Liver (tissue), 9 donors: ENCODE data around the gene TJP1. TPM values are rescaled to one million over a fixed set of nuclear protein-coding genes. Genes with fewer than 3 reads are reported as not detected.

Experiments used
- DNase-seq: peaks from one replicate; pipeline ENCODE4 v3.0.0-alpha.2; 2017; ENCODE audit warnings: low spot score
- H3K27ac ChIP-seq, 2 donors: one replicate each; pipeline ENCODE4 v1.7.0; 2013; ENCODE audit warnings: inconsistent platforms in 2 of 2, low read length in 2 of 2, control low read depth in 1 of 2, low read depth in 1 of 2, mild to moderate bottlenecking in 1 of 2
- H3K27me3 ChIP-seq, 4 donors: one replicate each; pipeline versions ENCODE4 v1.6.1 to v1.7.0; 2013; ENCODE audit warnings: low read length in 3 of 4, inconsistent platforms in 1 of 4, mild to moderate bottlenecking in 1 of 4, moderate library complexity in 1 of 4; ENCODE audit not compliant: control insufficient read depth in 4 of 4, insufficient read depth in 4 of 4
- H3K36me3 ChIP-seq, 4 donors: one replicate each; pipeline versions ENCODE4 v1.6.1 to v1.7.0; 2013; ENCODE audit warnings: low read length in 3 of 4, mild to moderate bottlenecking in 3 of 4, low read depth in 1 of 4, moderate library complexity in 1 of 4; ENCODE audit not compliant: control insufficient read depth in 4 of 4, insufficient read depth in 3 of 4
- H3K4me1 ChIP-seq, 4 donors: one replicate each; pipeline versions ENCODE4 v1.6.1 to v1.7.0; 2013; ENCODE audit warnings: low read length in 3 of 4, mild to moderate bottlenecking in 3 of 4, moderate library complexity in 1 of 4; ENCODE audit not compliant: control insufficient read depth in 4 of 4, insufficient read depth in 4 of 4
- H3K4me3 ChIP-seq, 3 donors: one replicate each; pipeline versions ENCODE4 v1.6.1 to v1.7.0; 2013; ENCODE audit warnings: low read length in 3 of 3, control low read depth in 1 of 3, low read depth in 1 of 3, mild to moderate bottlenecking in 1 of 3
- H3K9ac ChIP-seq, 2 donors: one replicate each; pipeline ENCODE4 v1.7.0; 2013; ENCODE audit warnings: low read length in 2 of 2, mild to moderate bottlenecking in 2 of 2, moderate library complexity in 2 of 2, control low read depth in 1 of 2, low read depth in 1 of 2
- H3K9me3 ChIP-seq, 4 donors: one replicate each; pipeline versions ENCODE4 v1.6.1 to v1.7.0; 2013; ENCODE audit warnings: low read length in 3 of 4; ENCODE audit not compliant: control insufficient read depth in 4 of 4
- EGR1 ChIP-seq, 2 donors: IDR thresholded peaks; 2 replicates each; pipeline ENCODE4 v1.6.1; 2016 to 2018; ENCODE audit warnings: antibody characterized with exemption in 2 of 2, low read depth in 2 of 2
- FOXA1 ChIP-seq: IDR thresholded peaks from 2 replicates; pipeline ENCODE4 v1.6.1; 2016; ENCODE audit warnings: antibody characterized with exemption
- HNF4A ChIP-seq, 2 donors: conservative IDR thresholded peaks; 2 replicates each; pipeline ENCODE4 v1.6.1; 2016; ENCODE audit warnings: antibody characterized with exemption in 2 of 2, mild to moderate bottlenecking in 2 of 2
- HNF4G ChIP-seq: IDR thresholded peaks from 2 replicates; pipeline ENCODE4 v1.6.1; 2016; ENCODE audit warnings: antibody characterized with exemption
- NR2F2 ChIP-seq: IDR thresholded peaks from 2 replicates; pipeline ENCODE4 v1.6.1; 2016; ENCODE audit warnings: antibody characterized with exemption
- RAD21 ChIP-seq, 2 donors: IDR thresholded peaks; 2 replicates each; pipeline ENCODE4 v1.6.1; 2016; ENCODE audit warnings: antibody characterized with exemption in 2 of 2, mild to moderate bottlenecking in 2 of 2
- SP1 ChIP-seq: IDR thresholded peaks from 2 replicates; pipeline ENCODE4 v1.6.1; 2018; ENCODE audit warnings: antibody characterized with exemption, mild to moderate bottlenecking
- YY1 ChIP-seq: IDR thresholded peaks from 2 replicates; pipeline ENCODE4 v1.6.1; 2016; ENCODE audit warnings: antibody characterized with exemption, mild to moderate bottlenecking
- whole genome bisulfite sequencing: extraction: QIAGEN DNeasy Blood & Tissue Kit; methylation state at CpG from one replicate; pipeline ENCODE4 v1.1.7; 2013; 5-methylcytosine and 5-hydroxymethylcytosine counted together
- polyA plus RNA-seq, 2 donors: library from polyadenylated mRNA; stranded (reverse) in 1 of 2; unstranded in 1 of 2; fragments of 200-250 nt in 1 of 2; fragments of >200 nt in 1 of 2; fragmentation: Nextera tagmentation in 1 of 2; extraction: Ambion mirVana in 1 of 2; gene quantifications; one replicate each; pipeline versions ENCODE4 v1.2.1 to v1.2.3, GENCODE V29; 2013 to 2015
- total RNA-seq, 2 donors: library from RNA; depleted of rRNA; stranded (reverse); fragments of >200 nt; gene quantifications; one replicate each; pipeline ENCODE4 v1.2.3, GENCODE V29; 2014
- TF ChIP-seq, protein P1 (sequence below): IDR thresholded peaks from 2 replicates; pipeline ENCODE4 v1.6.1; 2016; ENCODE audit warnings: antibody characterized with exemption, mild to moderate bottlenecking
- TF ChIP-seq, protein P2 (sequence below): IDR thresholded peaks from 2 replicates; pipeline ENCODE4 v1.6.1; 2016; ENCODE audit warnings: antibody characterized with exemption
- TF ChIP-seq, protein P3 (sequence below): fragments of 150-350 bp; IDR thresholded peaks from 2 replicates; pipeline ENCODE4 v1.5.1; 2017; ENCODE audit warnings: improper control_type of control experiment, low read depth, low read length; ENCODE audit not compliant: missing input control
- donor health status: healthy.
- donor health status: healthy.
- donor health status: healthy.
- donor health status: healthy.
- donor health status: healthy.

TJP1 gene
- total and polyA plus RNA-seq, 4 donors, result 12.6 to 40.4 (median 16.9) TPM

- Histone ChIP-seq H3K9ac (no peak overlapping the region), H3K4me1 (peaks cover 0 to 41% (median 33%) of the 10 kb centered on the region in 4 donors), H3K4me3 (no peak overlapping the region), H3K27ac (no peak overlapping the region), H3K27me3 (no peaks in the 10 kb centered on the region), H3K36me3 (peaks cover 2 to 18% (median 9%) of the 10 kb centered on the region in 4 donors), H3K9me3 (no peaks in the 10 kb centered on the region)
- no peak for TF ChIP-seq HNF4G
- peak; percentile 45 to 66 for TF ChIP-seq HNF4A (conservative IDR thresholded peaks at IDR 0.05)
- no peak for DNase-seq
- WGBS, result 39% methylated on average over 3 of the region's 3 CpGs
Observed at GRCh38 chr15:29700296-29700695, 122.0 kb downstream of the TJP1 start.

DNA sequence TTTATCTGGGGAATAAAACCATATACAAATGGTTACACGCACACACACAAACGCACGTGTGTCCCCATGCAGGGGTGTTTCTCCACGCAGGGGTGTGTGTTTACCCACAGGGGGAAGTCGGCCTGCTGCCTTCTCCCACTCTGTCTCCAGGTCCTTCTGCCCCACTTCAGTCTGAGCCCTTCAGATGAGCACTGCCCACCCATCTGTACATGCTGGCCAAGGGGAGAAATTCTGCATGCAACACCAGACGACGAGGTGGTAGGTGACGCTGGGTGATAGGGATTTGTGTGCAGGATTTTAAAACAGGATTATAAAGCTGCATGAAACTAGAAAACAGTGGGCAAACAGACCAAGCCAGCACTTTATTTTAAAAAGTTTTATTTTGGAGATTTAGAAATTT lies 122.5 kb downstream of the TJP1 start:
- Histone ChIP-seq H3K27me3 (no peaks in the 10 kb centered on the region), H3K4me3 (no peak overlapping the region), H3K9ac (no peak overlapping the region), H3K36me3 (peaks cover 2 to 13% (median 6%) of the 10 kb centered on the region in 4 donors), H3K4me1 (peaks cover 0 to 41% (median 33%) of the 10 kb centered on the region in 4 donors), H3K9me3 (no peaks in the 10 kb centered on the region), H3K27ac (no peak overlapping the region)
- TF ChIP-seq, protein P1, sequence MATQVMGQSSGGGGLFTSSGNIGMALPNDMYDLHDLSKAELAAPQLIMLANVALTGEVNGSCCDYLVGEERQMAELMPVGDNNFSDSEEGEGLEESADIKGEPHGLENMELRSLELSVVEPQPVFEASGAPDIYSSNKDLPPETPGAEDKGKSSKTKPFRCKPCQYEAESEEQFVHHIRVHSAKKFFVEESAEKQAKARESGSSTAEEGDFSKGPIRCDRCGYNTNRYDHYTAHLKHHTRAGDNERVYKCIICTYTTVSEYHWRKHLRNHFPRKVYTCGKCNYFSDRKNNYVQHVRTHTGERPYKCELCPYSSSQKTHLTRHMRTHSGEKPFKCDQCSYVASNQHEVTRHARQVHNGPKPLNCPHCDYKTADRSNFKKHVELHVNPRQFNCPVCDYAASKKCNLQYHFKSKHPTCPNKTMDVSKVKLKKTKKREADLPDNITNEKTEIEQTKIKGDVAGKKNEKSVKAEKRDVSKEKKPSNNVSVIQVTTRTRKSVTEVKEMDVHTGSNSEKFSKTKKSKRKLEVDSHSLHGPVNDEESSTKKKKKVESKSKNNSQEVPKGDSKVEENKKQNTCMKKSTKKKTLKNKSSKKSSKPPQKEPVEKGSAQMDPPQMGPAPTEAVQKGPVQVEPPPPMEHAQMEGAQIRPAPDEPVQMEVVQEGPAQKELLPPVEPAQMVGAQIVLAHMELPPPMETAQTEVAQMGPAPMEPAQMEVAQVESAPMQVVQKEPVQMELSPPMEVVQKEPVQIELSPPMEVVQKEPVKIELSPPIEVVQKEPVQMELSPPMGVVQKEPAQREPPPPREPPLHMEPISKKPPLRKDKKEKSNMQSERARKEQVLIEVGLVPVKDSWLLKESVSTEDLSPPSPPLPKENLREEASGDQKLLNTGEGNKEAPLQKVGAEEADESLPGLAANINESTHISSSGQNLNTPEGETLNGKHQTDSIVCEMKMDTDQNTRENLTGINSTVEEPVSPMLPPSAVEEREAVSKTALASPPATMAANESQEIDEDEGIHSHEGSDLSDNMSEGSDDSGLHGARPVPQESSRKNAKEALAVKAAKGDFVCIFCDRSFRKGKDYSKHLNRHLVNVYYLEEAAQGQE, result no peak
- 81% methylated on average over 8 of the region's 8 CpGs for WGBS
- DNase-seq, result no peak

DNA sequence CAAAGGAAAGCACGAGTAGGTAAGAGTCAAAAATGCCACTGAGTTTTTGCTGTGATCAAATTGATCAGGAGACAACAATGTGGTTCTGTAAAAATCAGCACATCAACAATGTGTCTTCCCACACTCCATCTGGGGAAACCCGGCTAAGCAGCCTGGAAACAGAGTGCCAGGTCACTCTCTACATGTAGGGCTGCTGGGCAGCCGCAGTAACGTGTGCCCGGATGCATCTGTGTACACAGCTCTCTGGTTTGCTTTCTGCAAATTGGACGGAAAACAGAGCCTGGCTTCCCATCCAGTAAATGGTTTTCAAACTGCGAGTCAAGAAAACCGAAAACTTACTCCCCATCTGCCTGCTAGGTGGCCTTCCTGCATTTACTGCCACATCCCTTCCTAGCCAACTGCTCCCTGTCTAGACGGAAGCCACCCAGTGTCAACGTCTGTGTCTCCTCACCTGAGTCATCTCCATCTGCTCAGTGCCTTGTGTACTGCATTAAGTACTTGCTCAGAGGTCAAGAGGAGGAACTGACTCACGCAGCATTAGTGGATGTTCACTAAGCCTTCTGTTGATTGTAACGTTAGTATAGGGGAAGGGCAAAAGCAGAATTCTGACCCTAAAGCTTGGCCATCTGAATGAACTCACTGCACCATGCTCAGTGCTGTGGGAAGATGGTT lies 124.1 kb downstream of the TJP1 start:
- no peak overlapping the region for H3K4me3 ChIP-seq
- no peaks in the 10 kb centered on the region for H3K9me3 ChIP-seq
- TF ChIP-seq SP1, result peak; percentile 28
- no peak for TF ChIP-seq FOXA1
- TF ChIP-seq NR2F2, result no peak
- TF ChIP-seq, protein P2, sequence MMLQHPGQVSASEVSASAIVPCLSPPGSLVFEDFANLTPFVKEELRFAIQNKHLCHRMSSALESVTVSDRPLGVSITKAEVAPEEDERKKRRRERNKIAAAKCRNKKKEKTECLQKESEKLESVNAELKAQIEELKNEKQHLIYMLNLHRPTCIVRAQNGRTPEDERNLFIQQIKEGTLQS, result no peak
- TF ChIP-seq HNF4G, result no peak
- TF ChIP-seq, protein P3, sequence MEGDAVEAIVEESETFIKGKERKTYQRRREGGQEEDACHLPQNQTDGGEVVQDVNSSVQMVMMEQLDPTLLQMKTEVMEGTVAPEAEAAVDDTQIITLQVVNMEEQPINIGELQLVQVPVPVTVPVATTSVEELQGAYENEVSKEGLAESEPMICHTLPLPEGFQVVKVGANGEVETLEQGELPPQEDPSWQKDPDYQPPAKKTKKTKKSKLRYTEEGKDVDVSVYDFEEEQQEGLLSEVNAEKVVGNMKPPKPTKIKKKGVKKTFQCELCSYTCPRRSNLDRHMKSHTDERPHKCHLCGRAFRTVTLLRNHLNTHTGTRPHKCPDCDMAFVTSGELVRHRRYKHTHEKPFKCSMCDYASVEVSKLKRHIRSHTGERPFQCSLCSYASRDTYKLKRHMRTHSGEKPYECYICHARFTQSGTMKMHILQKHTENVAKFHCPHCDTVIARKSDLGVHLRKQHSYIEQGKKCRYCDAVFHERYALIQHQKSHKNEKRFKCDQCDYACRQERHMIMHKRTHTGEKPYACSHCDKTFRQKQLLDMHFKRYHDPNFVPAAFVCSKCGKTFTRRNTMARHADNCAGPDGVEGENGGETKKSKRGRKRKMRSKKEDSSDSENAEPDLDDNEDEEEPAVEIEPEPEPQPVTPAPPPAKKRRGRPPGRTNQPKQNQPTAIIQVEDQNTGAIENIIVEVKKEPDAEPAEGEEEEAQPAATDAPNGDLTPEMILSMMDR, result no peak
- TF ChIP-seq, protein P1, result no peak
- TF ChIP-seq YY1, result no peak
- peak in 1 of 2 donors; percentile 23 for TF ChIP-seq RAD21 (IDR thresholded peaks at IDR 0.05)
- TF ChIP-seq EGR1 (IDR thresholded peaks at IDR 0.05; ENCODE audit: low read depth in 2 of 2), result no peak
- 44% methylated on average over 12 of the region's 12 CpGs for WGBS
- no peak overlapping the region for H3K9ac ChIP-seq
- H3K4me1 ChIP-seq, result peaks cover 0 to 41% (median 33%) of the 10 kb centered on the region in 4 donors
- peaks cover 0 to 5% (median 2%) of the 10 kb centered on the region in 4 donors for H3K36me3 ChIP-seq
- H3K27ac ChIP-seq, result peak overlapping the region; percentile 35 to 51
- DNase-seq, result no peak
- no peaks in the 10 kb centered on the region for H3K27me3 ChIP-seq
